Measurements from ENCODE around the gene C2.
A peak's percentile ranks its signal among the peaks of the same experiment; 100 is the strongest.

C2 gene

DNA sequence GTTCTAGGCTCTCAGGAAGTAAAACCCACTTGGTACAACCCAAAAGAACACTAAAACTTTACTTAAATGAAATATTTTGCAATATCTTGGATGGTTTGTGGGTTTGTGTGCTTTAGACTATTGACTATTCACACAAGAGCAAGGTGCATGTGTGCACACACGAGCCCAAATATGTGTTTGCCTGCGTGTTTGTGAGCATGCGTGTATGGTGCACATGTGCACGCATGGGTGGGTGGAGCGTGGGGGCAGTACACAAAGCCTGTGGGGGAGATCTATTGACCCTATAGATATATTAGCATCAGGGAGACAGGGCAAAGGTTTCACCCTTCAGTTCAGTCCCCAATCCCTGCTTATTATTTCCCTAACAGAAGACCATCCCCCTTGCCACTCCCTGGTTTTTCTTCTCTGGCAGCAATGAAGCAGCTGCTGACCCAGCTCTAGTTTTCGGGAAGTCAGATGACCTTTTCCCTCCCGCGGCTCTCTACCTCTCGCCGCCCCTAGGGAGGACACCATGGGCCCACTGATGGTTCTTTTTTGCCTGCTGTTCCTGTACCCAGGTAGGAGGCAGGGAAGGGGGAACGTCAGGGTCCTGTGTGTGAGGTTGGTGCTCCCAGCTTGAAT lies at the start of gene C2:
C2 (plus strand) TSS at position 476 of the 621 bp plus-strand sequence; CDS start at position 512, 36 bp downstream.
- DNase-seq (ENCODE audit: low read depth) = no peak

DNA sequence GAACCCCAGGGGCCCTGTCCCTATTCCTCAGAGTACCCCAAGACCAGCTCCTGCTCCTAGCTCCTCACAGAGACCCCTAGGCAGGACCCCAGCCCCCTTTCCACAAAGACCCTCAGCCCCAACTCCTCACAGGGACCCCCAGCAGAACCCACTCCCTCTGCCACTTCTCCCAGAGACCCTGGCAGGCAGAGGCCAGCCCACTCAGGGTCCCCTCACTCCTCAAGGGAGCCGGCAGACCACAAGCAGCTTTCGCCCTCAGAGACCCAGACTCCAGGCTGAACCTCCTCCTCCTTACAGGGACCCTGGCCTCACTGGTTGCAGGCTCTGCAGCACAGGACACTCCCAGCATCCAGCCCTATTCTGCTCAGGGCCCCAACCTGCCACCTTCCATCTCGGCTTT lies 49.3 kb upstream of the C2 start:
- DNase-seq (ENCODE audit: low read depth) = no peak

DNA sequence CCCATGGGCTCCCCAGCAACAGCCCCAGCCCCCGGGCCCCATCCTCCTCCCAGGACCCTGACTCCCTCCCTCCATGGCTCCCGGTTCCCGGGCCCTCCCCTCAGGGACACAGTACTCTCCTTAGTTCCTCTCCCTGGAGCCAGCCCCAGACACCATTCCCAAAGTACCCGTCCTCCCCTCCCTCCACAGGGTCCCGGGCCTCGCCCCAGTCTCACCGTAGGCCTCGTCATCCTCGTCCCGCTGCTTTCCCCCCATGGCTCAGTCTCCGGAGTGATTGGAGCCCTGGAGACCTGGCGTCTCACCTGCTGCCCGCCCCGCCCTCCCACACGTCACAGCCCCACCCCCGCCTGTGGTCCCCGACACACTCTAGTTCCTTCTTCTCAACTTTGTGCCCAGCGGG lies 48.8 kb upstream of the C2 start, which contains the start of gene SLC44A4:
SLC44A4 (minus strand) TSS at position 272 of the 400 bp plus-strand sequence; CDS start at position 255, 17 bp downstream.
- DNase-seq (ENCODE audit: low read depth) = no peak

DNA sequence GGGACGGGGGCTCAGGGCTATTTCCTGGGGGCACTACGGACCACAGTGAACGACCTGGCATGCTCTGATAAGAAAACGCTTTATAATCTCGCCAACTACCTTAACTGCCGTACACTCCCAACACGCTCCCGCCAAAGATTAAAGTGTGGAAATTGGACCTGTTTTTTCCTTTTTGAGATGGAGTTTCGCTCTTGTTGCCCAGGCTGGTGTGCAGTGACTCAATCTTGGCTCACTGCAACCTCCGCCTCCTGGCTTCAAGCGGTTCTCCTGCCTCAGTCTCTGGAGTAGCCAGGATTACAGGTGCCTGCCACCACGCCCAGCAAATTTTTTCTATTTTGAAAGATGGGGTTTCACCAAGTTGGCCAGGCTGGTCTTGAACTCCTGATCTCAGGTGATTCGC lies 48.4 kb upstream of the C2 start:
- DNase-seq (ENCODE audit: low read depth) = no peak

DNA sequence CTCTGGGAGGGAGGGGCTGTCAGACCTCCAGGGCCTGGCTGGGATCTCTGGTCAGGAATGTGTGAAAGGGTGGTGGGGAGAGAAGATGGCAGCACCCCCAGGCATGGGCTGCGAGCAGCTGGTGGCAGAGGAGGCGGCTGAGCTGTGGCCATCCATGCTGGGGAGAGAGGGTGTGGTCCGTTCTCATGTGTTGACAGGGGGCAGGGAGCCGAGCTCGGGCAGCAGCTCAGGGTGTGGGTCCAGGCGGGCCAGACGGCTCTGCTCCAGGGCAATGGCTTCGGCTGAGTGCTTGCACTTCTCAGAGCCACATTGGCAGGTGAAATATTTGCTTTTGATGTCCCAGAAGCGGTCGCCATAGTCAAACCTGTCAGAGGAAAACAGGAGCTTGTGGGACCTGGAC lies 47.6 kb upstream of the C2 start:
- DNase-seq (ENCODE audit: low read depth) = no peak

DNA sequence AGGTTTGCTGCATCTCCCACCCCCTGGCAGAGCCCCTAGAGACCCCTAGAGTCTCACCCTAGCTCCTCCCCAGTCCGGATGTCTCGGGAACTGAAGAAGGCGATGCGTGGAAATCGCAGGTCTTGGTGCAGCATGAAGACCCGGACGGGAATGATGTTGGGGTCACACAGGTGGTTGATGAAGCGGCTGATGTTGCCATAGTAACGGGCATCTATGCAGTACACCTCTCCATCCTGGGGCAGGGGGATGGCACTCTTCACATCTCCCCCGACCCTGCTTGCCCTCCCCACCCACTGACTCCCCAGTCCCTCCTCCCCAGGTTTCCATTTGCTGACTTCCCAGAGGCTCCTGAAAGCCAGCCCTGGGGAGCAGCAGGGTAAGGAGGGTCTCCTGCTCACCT lies 46.9 kb upstream of the C2 start:
- DNase-seq (ENCODE audit: low read depth) = no peak

DNA sequence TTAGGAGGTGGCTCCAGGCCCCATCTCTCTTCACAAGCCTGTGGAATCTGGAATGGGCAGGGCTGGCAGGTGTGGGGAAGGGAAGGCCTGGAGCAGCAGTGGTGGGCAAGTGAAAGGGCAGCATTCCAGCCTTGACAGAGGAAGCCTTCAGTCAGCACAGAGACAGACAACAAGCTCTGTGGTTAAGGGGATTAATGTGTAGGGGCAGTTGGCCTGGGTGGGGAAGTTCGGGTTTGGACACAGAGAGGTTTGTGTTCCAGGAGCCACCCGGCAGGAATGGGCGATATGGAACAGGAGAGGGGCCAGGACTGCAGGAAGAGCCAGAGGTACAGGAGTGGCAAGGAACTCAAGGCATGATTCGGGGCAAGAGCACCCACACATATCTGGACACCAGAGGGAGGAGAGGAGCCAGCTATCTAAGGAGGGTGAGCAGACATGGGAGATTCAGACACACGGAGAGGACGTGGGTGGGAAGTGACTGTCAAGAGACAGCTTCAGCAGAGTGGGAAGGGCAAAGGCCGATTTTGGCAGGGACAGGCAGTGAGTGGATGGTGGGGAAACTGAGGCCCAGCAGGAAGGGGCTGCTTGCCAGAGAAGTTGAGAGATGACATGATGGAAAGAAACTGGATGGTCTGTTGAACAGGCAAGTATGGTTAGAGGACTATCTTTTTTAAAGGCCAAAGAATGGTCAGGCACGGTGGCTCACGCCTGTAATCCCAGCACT lies 46.2 kb upstream of the C2 start:
- DNase-seq (ENCODE audit: low read depth) = no peak

DNA sequence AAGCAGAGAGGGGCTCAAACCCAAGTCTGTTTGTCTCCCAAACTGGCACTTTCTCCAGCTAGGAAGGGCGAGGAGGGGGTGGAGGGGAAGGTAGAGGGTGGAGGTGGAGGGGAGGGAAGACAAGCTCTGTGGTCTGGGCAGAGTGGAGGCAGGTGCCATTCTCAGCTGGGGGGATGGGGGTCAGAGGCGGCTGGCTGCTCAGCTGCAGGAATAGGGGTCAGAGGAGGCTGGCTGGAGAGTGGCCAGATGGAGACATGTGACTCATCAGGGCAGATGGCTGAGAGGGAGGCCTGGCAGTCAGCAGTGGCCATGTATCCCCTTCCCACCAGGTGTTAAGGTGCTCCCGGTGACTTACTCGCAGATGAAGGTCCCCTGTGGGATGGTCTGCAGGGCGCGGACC lies 45.2 kb upstream of the C2 start:
- no peak for DNase-seq (ENCODE audit: low read depth)

DNA sequence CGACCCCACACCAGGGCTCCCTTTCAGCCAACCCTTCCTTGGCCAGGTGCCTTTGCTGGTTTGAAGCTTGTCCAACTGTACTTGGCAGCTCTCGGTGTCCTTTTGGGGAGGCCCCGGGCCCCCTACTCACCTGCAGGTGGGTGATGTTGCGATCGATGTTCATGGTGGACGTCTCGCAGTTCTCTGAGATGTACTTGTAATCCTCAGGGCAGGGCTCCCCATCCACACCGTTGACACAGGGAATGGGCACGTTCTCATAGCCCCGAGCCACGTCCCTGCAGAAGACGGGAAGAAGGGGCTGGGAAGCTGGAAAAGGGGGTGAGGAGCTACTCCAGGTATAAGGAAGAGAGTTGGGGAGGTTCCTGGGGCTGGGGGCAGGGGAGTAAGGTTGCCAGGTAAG lies 43.8 kb upstream of the C2 start:
- no peak for DNase-seq (ENCODE audit: low read depth)

DNA sequence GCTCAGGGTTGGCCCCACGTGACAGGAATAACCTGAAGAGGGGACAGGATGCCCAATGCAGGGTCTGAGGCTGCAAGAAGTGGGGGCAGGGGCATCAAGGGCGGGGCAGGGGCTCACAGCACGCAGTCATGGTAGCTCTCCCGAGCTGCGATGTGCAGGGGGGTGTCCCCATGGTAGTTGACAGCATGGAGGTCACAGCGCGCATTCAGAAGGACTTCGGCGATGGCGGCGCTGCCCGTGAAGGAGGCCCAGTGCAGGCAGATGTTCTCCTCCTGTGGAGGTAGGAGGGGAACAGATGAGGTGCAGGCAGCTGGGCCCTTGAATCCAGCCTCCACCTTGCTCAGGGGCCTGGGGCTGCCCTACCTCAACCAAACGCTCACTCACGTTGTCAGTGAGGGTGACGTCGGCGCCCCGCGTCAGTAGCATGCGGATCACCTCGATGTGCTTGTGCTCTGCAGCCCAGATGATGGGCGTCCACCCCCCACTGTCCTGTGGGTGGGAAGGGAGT lies 42.9 kb upstream of the C2 start:
- DNase-seq (ENCODE audit: low read depth) = no peak

DNA sequence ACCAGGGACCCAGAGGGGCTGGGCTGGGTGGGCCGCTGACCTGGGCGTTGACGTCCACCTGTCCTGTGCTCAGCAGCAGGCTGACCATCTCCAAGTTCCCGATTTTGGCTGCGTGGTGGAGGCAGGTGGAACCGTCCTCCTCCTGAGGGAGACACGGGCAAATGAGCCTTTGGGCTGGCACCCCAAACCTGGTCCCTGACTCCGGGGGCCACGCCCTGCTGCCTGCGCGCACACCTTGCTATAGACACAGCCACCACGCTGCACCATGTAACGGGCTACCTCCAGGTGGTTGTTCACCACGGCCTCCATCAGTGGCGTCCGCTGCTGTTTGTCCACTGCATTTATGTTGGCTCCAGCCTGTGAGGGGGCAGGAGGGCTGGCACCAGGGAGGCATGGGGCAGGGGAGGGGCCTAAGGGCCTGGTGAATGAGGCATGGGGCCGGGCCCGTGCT lies 41.0 kb upstream of the C2 start:
- no peak for DNase-seq (ENCODE audit: low read depth)

DNA sequence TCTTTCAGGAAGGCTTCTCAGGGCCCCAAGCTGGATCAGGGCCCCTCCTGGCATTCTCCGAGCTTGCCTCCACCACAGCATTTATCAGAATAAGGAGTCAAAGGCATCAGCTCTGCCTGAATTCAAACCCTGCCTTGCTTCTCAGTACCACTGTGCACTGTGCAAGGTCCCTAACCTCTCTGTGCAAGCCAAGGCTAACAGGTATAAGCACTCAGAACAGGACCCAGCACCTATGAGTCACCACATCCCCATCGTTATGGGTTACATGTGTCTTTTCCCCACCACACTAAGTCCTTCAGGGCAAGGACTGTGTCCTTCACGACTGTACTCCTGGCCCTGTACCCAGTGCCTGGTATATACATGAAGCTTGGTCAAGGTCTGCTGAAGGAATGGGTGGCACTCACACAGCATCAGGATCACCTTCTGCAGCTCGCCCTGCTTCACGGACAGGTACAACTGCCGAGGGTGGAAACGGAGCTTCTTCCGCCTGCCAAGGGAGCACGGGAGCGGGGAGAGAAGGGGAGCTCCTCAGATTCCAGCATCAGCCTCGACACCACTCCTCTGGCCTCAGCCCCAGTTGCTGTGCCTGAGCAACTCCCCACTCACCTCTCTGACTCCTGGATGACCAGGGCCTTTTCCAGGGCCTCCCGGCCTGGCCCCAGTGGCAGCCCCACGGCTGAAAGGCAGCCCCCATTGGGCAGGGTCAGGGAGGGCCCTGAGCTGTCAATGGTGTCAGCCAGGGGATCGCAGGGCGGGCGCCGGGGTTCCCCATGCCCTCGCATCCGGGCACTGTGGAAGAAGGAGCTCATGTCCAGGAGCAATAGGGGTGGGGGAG lies 40.1 kb upstream of the C2 start:
- DNase-seq (ENCODE audit: low read depth) = no peak

DNA sequence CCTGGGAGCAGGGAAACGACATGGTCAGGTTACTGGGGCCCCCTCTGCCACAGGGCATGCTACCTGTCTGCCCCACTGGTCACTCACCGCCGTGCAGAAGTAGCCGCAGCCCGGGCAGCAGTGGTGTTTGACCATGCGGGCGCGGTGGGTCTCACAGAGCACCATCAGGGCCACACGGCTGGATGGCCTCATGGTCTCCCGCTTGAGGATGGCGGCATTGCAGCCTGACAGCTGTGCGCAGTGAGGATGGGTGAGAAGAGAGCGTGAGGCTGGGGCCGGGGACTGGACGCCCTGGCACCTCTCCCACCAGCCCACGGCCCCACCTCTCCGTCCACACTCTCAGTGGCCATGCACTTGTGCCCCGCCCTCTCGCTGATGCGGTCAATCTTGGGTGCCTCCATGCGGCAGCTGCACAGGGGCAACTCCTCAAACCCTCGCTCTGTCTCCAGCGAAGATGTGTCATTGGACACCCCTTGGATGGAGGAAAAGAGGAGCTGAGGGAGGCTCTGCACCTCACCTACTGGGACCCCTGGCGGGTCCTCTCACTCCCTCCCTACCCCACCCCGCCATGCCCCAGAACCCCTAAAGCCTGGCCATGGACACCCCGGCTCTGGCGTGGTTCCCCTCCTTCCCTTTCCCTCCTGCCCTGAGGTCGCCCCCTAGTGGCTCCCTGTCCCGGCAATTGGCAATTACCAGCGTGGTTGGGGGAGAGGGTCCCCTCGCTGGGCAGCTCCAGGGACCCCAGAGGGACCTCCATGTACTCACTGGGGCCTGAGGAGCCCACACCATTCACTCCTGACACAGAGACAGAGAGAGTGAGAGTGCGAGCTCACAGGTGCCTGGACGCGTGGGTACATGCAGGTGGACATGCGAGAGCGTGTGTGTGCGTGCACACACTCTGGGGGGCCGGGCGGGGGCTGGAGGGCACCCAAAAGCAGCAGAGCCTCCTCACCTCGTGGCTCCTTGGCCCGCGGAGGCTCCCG lies 39.0 kb upstream of the C2 start:
- peak; percentile 44 for DNase-seq (ENCODE audit: low read depth)

DNA sequence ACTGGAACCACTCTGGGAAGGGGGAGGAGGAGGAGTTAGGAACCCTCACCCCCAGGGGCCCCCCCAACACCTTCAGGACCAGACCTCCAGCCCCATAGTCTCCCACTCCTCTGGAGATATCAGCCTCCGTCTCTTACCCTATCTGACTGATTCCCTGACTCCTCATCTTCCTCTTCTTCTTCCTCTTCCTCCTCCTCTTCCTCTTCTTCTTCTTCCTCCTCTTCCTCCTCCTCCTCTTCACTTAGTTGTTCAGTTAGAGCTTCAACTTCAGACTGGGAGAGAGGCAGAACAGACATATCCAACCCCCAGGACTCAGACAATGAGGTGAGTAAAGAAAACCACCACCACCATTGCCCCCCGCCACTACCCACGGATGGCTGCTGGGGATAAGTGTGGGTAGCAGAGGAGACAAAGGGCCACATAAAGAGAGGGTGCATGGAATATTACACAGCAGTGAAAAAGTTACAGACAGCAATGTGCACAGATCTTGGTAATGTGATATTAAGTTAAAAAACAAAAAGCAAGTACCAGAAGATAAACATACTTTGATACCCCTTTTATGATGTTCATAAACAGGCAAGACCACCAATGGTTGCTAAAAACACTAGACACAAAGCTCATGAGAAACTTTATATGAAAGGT lies 38.1 kb upstream of the C2 start:
- DNase-seq (ENCODE audit: low read depth) = no peak

DNA sequence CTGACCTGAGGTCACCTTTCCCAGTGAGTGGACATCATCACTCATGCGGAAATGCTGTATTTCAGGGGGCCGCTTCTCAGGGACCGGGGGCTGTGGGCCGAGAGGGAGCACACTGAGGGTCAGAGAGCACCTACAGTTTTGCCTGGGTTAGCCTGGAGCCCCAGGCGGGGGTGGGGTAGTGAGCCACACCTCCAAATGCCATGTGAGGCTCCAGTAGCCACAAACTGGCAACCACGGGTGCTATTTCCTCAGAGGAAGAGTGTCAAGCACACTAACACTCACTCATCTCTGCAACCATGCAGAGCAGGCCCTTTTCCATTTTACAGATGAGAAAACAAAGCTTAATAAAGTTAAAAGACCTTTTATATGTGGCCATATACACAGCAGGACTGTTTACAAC lies 34.7 kb upstream of the C2 start:
- no peak for DNase-seq (ENCODE audit: low read depth)

DNA sequence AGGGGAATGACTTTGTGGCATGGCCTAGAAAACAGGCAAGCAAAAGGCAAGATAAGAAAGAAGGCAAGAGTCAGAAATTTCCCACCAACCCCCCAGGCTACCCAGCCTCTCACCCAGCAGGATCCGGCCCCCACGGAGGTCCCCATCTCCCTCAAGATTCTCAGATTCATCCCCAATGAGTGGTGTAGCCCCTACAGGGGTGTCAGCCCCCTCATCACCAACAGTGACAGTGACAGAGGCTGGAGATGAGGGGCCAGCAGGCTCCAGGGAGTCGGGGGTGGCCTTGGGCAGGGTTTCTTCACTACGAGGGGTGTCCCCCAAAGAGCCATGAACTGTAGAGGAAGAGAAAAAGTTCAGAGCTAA lies 31.0 kb upstream of the C2 start:
- no peak for DNase-seq (ENCODE audit: low read depth)

DNA sequence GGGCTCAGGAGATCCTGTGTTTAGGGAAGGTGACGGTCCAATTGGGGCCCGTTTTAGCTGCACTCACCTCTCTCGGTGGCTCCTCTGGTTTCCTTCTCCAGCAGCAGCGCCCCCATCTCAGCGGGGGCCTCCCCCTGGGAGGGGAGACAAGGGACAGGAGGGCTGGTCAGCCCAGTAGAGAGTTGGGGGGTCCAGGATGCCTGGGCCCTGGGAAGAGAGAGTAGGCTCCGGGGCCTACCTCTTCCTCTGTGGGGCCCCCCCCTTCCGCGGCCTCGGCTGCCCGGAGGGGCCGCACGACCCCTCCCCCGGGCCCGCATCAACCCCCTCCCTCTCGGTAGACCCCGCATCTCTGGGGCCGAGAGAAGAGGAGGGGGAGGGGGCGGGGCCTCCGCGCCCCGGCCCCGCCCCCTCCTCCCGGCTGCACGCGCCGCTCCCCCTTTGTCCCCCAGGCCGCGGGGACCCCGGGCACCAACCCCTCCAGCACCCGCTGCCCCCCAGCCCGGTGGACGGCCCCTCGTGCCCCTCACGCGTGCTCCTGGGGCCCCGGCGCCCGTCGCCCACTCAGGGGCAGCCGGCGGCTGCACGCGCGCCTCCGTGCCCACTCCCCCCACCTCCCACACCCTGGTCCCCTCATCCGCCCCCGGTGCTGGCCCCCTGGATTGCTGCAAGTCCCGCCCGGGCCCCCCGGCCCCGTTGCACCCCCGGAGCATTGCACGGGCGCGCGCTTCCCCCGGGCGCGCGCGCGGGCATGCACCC lies 30.5 kb upstream of the C2 start:
- no peak for DNase-seq (ENCODE audit: low read depth)

DNA sequence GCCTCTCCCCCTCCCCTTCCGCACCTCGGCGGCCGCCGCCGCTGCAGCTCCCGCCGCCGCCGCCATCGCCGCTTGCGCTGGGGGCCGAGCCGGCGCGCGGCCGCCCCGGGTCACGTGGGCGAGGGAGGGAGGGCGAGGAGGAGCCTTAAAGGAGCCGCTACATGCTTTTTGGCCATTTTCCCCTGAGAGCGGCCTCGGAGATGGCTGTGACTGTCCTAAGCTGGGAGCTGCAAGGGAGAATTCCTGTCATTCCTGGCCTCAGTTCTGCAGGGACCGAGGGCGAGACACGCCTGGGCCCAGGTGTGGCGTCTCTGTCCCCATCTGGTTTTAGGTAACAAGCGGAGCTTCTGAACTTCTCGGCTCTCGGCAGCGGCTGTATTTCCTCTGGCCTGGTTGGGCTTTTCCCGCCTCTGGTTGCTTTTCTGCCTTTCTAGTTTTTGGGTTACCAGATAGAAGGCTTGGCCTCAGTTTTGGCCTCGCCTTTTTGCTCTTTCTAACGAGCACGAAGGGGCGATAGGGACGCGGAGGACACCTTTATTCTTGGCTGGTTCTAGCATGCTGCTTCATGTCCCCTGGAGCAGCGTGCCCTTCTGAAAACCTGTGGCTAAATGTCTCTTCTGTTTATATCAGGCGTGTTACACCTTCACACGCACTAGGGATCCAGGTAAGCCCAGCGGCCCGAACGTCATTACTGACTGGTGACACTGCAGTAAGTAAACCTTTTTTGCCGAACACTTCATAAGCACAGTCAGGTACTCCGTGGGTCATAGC lies 29.7 kb upstream of the C2 start, which contains the start of gene EHMT2:
EHMT2 (minus strand) TSS at position 87 of the 771 bp plus-strand sequence; CDS start at position 66, 21 bp downstream.
- peak; percentile 83 for DNase-seq (ENCODE audit: low read depth)

DNA sequence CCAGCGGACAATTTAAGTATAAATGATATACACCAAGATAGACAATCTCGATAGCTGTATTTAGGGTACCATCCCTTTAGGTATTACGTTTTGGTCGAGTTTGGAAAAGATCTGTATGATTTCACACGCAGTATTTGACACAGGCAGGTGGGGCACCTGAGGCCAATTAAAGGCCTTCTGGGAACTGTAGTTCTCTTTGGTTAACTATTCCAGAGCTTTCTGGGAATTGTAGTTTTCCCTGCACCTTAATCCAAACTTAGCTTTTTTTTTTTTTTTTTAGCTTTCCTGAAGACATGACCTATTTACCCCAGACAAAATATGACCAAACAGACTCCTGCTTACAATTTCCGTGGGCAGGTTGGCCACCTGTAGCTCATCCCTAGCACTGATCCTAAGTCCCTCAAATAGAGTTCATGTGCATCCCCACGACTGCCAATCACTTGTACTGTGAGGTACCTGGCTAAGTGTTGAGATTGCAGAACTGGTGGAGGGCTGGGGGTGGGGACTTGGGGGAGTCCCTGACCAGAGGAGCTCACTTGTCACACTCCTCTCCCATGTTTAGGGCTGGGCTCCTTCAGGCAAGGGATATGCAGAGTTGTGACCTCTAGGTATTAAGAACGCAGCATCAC lies 29.0 kb upstream of the C2 start:
- no peak for DNase-seq (ENCODE audit: low read depth)
